Rectal smooth muscle tissue (tissue), 1 donor: Measurements from ENCODE around the gene TLE6.
"Not testable (repeated sequence)": the region's sequence is repeated elsewhere in the genome, so short reads cannot be mapped to it uniquely, and the experiment has no call there.

ENCODE experiments used
- H3K27ac ChIP-seq: one replicate; pipeline ENCODE4 v1.7.0; 2013; ENCODE audit warnings: low read depth, low read length, inconsistent platforms
- H3K27me3 ChIP-seq: one replicate; pipeline ENCODE4 v1.7.0; 2013; ENCODE audit warnings: low read length; ENCODE audit not compliant: control insufficient read depth, insufficient read depth
- H3K36me3 ChIP-seq: one replicate; pipeline ENCODE4 v1.7.0; 2013; ENCODE audit warnings: low read length; ENCODE audit not compliant: control insufficient read depth, insufficient read depth
- H3K4me1 ChIP-seq: one replicate; pipeline ENCODE4 v1.7.0; 2013; ENCODE audit warnings: low read length; ENCODE audit not compliant: control insufficient read depth, insufficient read depth
- H3K4me3 ChIP-seq: one replicate; pipeline ENCODE4 v1.7.0; 2013; ENCODE audit warnings: low read length
- H3K9ac ChIP-seq: one replicate; pipeline ENCODE4 v1.7.0; 2013; ENCODE audit warnings: low read length

TLE6 gene

DNA sequence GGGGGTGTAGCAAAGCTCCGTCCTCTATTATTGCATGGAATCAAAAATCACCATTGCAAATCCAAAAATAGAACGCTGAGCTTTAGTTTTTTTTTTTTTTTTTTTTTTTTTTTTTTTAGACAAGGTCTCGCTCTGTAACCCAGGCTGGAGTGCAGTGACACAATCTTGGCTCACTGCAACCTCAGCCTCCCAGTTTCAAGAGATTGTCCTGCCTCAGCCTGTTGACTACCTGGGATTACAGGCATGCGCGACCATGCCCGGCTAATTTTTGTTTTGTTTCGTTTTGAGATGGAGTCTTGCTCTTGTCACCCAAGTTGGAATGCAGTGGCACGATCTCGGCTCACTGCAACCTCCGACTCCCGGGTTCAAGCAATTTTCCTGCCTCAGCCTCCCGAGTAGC, 17.2 kb upstream of the TLE6 start:
- no peak overlapping the region for H3K9ac ChIP-seq
- H3K27me3 ChIP-seq: no peaks in the 10 kb centered on the region
- H3K4me1 ChIP-seq: no peaks in the 10 kb centered on the region
- H3K27ac ChIP-seq: no peak overlapping the region
- H3K4me3 ChIP-seq: no peak overlapping the region
- no peaks in the 10 kb centered on the region for H3K36me3 ChIP-seq

GRCh38 chr19:2962018-2962670, 15.2 kb upstream of the TLE6 start:
- H3K36me3 ChIP-seq: no peaks in the 10 kb centered on the region
- H3K4me3 ChIP-seq: no peak overlapping the region
- no peaks in the 10 kb centered on the region for H3K27me3 ChIP-seq
- no peaks in the 10 kb centered on the region for H3K4me1 ChIP-seq
- no peak overlapping the region for H3K9ac ChIP-seq
- no peak overlapping the region for H3K27ac ChIP-seq

DNA sequence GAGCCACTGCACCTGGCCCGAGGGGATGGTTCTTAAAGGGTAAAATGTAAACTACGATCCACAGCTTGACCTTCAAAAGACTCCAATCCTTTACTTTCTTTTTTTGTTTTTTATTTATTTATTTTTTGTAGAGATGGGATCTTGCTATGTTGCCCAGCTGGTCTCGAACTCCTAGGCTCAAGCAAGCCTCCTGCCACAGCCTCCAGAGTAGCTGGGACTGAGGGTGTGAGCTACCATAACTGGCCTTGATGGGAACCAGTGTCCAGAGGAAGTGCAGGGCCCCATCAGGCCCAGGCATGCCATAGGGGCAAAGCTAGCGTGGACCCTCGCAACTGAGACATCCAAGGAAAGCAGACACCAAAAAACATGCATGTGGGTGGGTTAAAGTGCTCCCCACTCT, 14.2 kb upstream of the TLE6 start:
- Histone ChIP-seq H3K4me1 (no peaks in the 10 kb centered on the region), H3K27ac (no peak overlapping the region), H3K27me3 (no peaks in the 10 kb centered on the region), H3K36me3 (no peaks in the 10 kb centered on the region), H3K4me3 (no peak overlapping the region), H3K9ac (no peak overlapping the region)

DNA sequence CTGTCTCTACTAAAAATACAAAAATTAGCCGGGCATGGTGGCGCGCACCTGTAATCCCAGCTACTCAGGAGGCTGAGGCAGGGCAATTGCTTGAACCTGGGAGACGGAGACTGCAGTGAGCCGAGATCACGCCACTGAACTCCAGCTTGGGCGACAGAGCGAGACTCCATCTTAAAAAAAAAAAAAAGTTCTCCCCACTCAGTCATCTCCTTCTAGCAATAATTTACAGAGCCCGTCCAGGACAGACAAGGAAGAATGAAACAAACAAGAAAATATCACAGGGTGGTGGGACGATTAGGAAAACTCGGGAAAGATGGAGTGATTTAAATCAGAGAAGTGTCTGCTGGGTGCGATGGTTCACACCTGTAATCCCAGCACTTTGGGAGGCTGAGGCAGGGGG, 13.7 kb upstream of the TLE6 start:
- H3K9ac ChIP-seq, H3K4me3 ChIP-seq, H3K27me3 ChIP-seq, H3K27ac ChIP-seq, H3K4me1 ChIP-seq, H3K36me3 ChIP-seq: not testable (repeated sequence)

- Histone ChIP-seq H3K9ac (no peak overlapping the region), H3K27me3 (no peaks in the 10 kb centered on the region), H3K36me3 (no peaks in the 10 kb centered on the region), H3K4me3 (no peak overlapping the region), H3K4me1 (no peaks in the 10 kb centered on the region), H3K27ac (no peak overlapping the region)
Observed at GRCh38 chr19:2964874-2965273, 12.5 kb upstream of the TLE6 start.

GRCh38 chr19:2967972-2968371, 9.4 kb upstream of the TLE6 start:
- Histone ChIP-seq H3K27me3 (no peaks in the 10 kb centered on the region), H3K9ac (no peak overlapping the region), H3K27ac (no peak overlapping the region), H3K4me1 (no peaks in the 10 kb centered on the region), H3K36me3 (no peaks in the 10 kb centered on the region), H3K4me3 (no peak overlapping the region)

DNA sequence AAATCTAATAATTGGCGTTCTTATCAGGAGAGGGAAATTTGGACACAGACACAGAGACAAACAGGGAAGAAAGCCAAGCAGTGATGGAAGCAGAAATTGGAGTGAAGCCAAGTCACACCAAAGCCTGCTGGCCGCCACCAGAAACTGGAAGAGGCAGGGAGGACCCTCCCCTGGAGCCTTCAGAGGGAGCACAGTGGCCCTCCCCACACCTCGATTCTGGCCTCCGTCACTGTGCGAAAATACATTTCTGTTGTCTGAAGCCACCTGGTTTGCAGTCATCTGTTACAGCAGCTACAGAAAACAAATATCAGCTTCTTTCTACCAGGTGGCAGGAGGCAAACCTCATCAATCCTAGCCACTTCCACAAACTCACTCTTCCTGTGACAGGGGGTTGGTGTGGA, 8.3 kb upstream of the TLE6 start:
- no peak overlapping the region for H3K9ac ChIP-seq
- H3K4me1 ChIP-seq: no peaks in the 10 kb centered on the region
- no peak overlapping the region for H3K27ac ChIP-seq
- H3K36me3 ChIP-seq: no peaks in the 10 kb centered on the region
- H3K27me3 ChIP-seq: no peaks in the 10 kb centered on the region
- no peak overlapping the region for H3K4me3 ChIP-seq

DNA sequence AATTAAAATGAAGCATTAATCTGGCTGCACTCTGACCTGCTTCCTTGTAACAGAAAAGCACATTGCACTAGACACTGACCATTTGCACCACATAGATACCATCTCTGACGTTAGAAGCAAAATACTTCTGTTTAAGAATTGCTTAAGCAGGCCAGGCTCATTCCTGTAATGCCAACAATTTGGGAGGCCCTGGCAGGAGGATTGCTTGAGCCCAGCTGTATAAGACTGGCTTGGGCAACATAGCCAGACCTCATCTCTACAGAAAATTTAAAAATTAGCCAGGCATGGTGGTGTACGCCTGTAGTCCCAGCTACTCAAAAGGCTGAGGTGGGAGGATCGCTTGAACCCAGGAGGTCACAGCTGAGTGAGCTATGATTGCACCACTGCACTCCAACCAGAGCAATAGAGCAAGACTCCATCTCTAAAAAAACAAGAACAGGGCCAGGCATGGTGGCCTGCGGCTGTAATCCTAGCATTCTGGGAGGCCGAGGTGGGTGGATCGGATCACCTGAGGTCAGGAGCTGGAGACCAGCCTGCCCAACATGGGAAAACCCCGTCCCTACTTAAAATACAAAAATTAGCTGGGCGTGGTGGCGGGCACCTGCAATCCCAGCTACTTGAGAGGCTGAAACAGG, 7.0 kb upstream of the TLE6 start:
- H3K9ac ChIP-seq: no peak overlapping the region
- no peaks in the 10 kb centered on the region for H3K36me3 ChIP-seq
- H3K4me3 ChIP-seq: no peak overlapping the region
- H3K27me3 ChIP-seq: no peaks in the 10 kb centered on the region
- H3K4me1 ChIP-seq: no peaks in the 10 kb centered on the region
- H3K27ac ChIP-seq: no peak overlapping the region

DNA sequence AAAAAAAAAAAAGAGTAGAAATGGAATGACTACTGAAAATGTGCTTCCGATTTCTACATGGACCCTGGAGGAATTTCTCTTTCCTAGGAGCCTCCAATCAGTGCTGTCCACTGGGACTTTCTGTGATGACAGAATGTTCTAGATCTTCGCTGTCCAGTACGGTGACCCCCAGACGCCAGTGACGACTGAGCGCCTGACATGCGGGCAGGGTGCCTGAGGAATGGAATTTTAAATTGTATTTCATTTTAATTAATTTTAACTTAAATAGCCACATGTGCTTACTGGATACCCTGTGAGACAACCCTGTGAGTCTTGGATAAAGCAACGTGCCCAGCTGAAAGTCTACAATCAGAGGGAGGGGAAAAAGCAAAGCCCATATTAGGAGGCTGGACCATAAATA, 4.1 kb upstream of the TLE6 start:
- H3K9ac ChIP-seq: no peak overlapping the region
- no peaks in the 10 kb centered on the region for H3K4me1 ChIP-seq
- H3K27me3 ChIP-seq: no peaks in the 10 kb centered on the region
- H3K4me3 ChIP-seq: no peak overlapping the region
- H3K27ac ChIP-seq: no peak overlapping the region
- H3K36me3 ChIP-seq: no peaks in the 10 kb centered on the region

DNA sequence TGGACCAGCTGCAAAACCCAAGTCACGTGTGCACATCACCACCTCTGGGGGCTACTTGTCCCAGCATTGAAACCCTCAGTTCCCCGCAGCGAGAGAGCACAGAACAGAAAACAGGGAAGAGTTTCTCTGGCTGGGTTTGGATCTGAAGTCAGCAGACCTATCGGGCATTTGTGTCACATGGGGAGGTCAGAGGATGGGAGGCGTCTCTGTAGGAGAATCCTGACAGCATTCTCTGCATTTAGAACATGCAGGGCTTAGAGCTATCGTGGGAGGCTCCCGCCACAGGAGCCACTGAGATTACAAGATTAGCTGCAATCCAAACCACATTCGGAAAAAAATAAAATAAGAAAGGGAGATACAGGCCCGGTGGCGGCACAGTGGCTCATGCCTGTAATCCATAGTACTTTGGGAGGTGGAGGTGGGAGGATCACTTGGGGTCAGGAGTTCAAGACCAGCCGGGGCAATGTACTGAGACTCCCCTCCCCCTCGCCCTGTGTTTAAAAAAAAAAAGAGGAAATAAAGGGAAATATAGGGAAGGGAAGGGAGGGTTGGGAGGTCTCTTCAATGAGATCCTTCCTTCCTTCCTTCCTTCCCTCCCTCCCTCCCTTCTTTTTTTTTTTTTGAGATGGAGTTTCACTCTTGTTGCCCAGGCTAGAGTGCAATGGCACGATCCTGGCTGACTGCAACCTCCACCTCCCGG, 2.9 kb upstream of the TLE6 start:
- H3K27ac ChIP-seq: no peak overlapping the region
- H3K4me1 ChIP-seq: no peaks in the 10 kb centered on the region

DNA sequence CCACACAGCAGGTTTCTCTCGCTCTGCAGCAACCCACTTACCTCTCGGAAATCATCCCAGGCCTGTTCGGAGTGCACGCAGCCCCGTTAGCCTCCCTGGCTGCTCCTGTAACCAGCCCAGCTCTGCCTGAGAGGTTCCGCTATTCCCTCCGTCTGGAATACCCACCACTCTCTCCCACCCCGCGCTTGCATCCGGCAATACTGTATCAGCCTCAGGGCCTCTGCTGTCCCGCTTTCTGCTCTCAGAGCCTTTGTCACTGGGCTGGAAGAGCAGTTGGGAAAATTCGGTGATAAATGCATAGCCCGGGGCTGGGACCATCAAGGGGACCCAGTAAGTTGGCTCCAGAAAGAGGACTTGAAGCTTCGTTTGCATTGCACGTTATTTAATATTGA, 759 bp upstream of the TLE6 start:
- Histone ChIP-seq H3K27me3 (no peaks in the 10 kb centered on the region), H3K36me3 (no peaks in the 10 kb centered on the region), H3K4me1 (no peaks in the 10 kb centered on the region), H3K27ac (no peak overlapping the region), H3K9ac (no peak overlapping the region), H3K4me3 (peak overlapping the region; percentile 87)

More for the DNA sequence above, 2.9 kb upstream of the TLE6 start:
- no peak overlapping the region for H3K4me3 ChIP-seq
- H3K27me3 ChIP-seq: no peaks in the 10 kb centered on the region
- no peak overlapping the region for H3K9ac ChIP-seq
- no peaks in the 10 kb centered on the region for H3K36me3 ChIP-seq

DNA sequence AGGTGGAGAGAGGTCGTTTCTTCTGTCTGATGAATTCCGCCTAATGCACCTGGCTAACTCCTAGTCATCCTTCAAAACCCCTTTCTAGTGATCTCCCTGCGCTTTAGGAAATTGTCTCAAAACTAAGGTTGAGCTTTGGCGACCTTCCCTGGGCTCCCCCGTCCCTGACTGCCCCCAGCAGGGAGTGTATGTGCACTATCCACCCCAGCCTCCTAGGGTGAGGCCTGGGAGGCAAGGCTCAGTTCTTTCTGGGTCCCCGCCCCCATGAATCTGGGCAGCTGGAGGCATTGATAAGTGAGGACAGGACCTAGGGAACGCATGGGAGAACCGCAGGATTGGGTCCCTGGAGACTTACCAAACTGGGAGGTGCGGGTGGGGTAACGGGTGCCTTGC, 378 bp downstream of the TLE6 start:
- Histone ChIP-seq H3K27me3 (no peaks in the 10 kb centered on the region), H3K4me1 (peaks cover 4% of the 10 kb centered on the region), H3K4me3 (no peak overlapping the region), H3K9ac (no peak overlapping the region), H3K27ac (no peak overlapping the region), H3K36me3 (no peaks in the 10 kb centered on the region)
